Liver (tissue), 9 donors: ENCODE results near the gene MYOF. TPM values are rescaled to one million over a fixed set of nuclear protein-coding genes. Genes with fewer than 3 reads are reported as not detected.

ENCODE experiments used
- DNase-seq: peaks from one replicate; pipeline ENCODE4 v3.0.0-alpha.2; 2017; ENCODE audit warnings: low spot score
- H3K27ac ChIP-seq, 2 donors: one replicate each; pipeline ENCODE4 v1.7.0; 2013; ENCODE audit warnings: inconsistent platforms in 2 of 2, low read length in 2 of 2, control low read depth in 1 of 2, low read depth in 1 of 2, mild to moderate bottlenecking in 1 of 2
- H3K27me3 ChIP-seq, 4 donors: one replicate each; pipeline versions ENCODE4 v1.6.1 to v1.7.0; 2013; ENCODE audit warnings: low read length in 3 of 4, inconsistent platforms in 1 of 4, mild to moderate bottlenecking in 1 of 4, moderate library complexity in 1 of 4; ENCODE audit not compliant: control insufficient read depth in 4 of 4, insufficient read depth in 4 of 4
- H3K36me3 ChIP-seq, 4 donors: one replicate each; pipeline versions ENCODE4 v1.6.1 to v1.7.0; 2013; ENCODE audit warnings: low read length in 3 of 4, mild to moderate bottlenecking in 3 of 4, low read depth in 1 of 4, moderate library complexity in 1 of 4; ENCODE audit not compliant: control insufficient read depth in 4 of 4, insufficient read depth in 3 of 4
- H3K4me1 ChIP-seq, 4 donors: one replicate each; pipeline versions ENCODE4 v1.6.1 to v1.7.0; 2013; ENCODE audit warnings: low read length in 3 of 4, mild to moderate bottlenecking in 3 of 4, moderate library complexity in 1 of 4; ENCODE audit not compliant: control insufficient read depth in 4 of 4, insufficient read depth in 4 of 4
- H3K4me3 ChIP-seq, 3 donors: one replicate each; pipeline versions ENCODE4 v1.6.1 to v1.7.0; 2013; ENCODE audit warnings: low read length in 3 of 3, control low read depth in 1 of 3, low read depth in 1 of 3, mild to moderate bottlenecking in 1 of 3
- H3K9ac ChIP-seq, 2 donors: one replicate each; pipeline ENCODE4 v1.7.0; 2013; ENCODE audit warnings: low read length in 2 of 2, mild to moderate bottlenecking in 2 of 2, moderate library complexity in 2 of 2, control low read depth in 1 of 2, low read depth in 1 of 2
- H3K9me3 ChIP-seq, 4 donors: one replicate each; pipeline versions ENCODE4 v1.6.1 to v1.7.0; 2013; ENCODE audit warnings: low read length in 3 of 4; ENCODE audit not compliant: control insufficient read depth in 4 of 4
- EGR1 ChIP-seq, 2 donors: IDR thresholded peaks; 2 replicates each; pipeline ENCODE4 v1.6.1; 2016 to 2018; ENCODE audit warnings: antibody characterized with exemption in 2 of 2, low read depth in 2 of 2
- FOXA1 ChIP-seq: IDR thresholded peaks from 2 replicates; pipeline ENCODE4 v1.6.1; 2016; ENCODE audit warnings: antibody characterized with exemption
- FOXA2 ChIP-seq: IDR thresholded peaks from 2 replicates; pipeline ENCODE4 v1.6.1; 2016; ENCODE audit warnings: antibody characterized with exemption
- GABPA ChIP-seq, 2 donors: IDR thresholded peaks in 1 of 2; conservative IDR thresholded peaks in 1 of 2; 2 replicates each; pipeline ENCODE4 v1.6.1; 2016; ENCODE audit warnings: antibody characterized with exemption in 2 of 2, mild to moderate bottlenecking in 1 of 2, moderate library complexity in 1 of 2
- HNF4A ChIP-seq, 2 donors: conservative IDR thresholded peaks; 2 replicates each; pipeline ENCODE4 v1.6.1; 2016; ENCODE audit warnings: antibody characterized with exemption in 2 of 2, mild to moderate bottlenecking in 2 of 2
- HNF4G ChIP-seq: IDR thresholded peaks from 2 replicates; pipeline ENCODE4 v1.6.1; 2016; ENCODE audit warnings: antibody characterized with exemption
- RAD21 ChIP-seq, 2 donors: IDR thresholded peaks; 2 replicates each; pipeline ENCODE4 v1.6.1; 2016; ENCODE audit warnings: antibody characterized with exemption in 2 of 2, mild to moderate bottlenecking in 2 of 2
- SP1 ChIP-seq: IDR thresholded peaks from 2 replicates; pipeline ENCODE4 v1.6.1; 2018; ENCODE audit warnings: antibody characterized with exemption, mild to moderate bottlenecking
- TAF1 ChIP-seq: conservative IDR thresholded peaks from 2 replicates; pipeline ENCODE4 v1.6.1; 2016; ENCODE audit warnings: antibody characterized with exemption, mild to moderate bottlenecking
- YY1 ChIP-seq: IDR thresholded peaks from 2 replicates; pipeline ENCODE4 v1.6.1; 2016; ENCODE audit warnings: antibody characterized with exemption, mild to moderate bottlenecking
- ZBTB33 ChIP-seq: IDR thresholded peaks from 2 replicates; pipeline ENCODE4 v1.6.1; 2016; ENCODE audit warnings: antibody characterized with exemption
- WGBS: extraction: QIAGEN DNeasy Blood & Tissue Kit; methylation state at CpG from one replicate; pipeline ENCODE4 v1.1.7; 2013; 5-methylcytosine and 5-hydroxymethylcytosine counted together
- polyA plus RNA-seq, 2 donors: library from polyadenylated mRNA; stranded (reverse) in 1 of 2; unstranded in 1 of 2; fragments of 200-250 nt in 1 of 2; fragments of >200 nt in 1 of 2; fragmentation: Nextera tagmentation in 1 of 2; extraction: Ambion mirVana in 1 of 2; gene quantifications; one replicate each; pipeline versions ENCODE4 v1.2.1 to v1.2.3, GENCODE V29; 2013 to 2015
- total RNA-seq, 2 donors: library from RNA; depleted of rRNA; stranded (reverse); fragments of >200 nt; gene quantifications; one replicate each; pipeline ENCODE4 v1.2.3, GENCODE V29; 2014
- TF ChIP-seq, protein P1 (sequence below): IDR thresholded peaks from 2 replicates; pipeline ENCODE4 v1.6.1; 2016; ENCODE audit warnings: antibody characterized with exemption
- TF ChIP-seq, protein P2 (sequence below): IDR thresholded peaks from 2 replicates; pipeline ENCODE4 v1.6.1; 2016; ENCODE audit warnings: antibody characterized with exemption, mild to moderate bottlenecking
- TF ChIP-seq, protein P3 (sequence below): IDR thresholded peaks from 2 replicates; pipeline ENCODE4 v1.6.1; 2016; ENCODE audit warnings: antibody characterized with exemption
- TF ChIP-seq, protein P4 (sequence below): fragments of 150-350 bp; IDR thresholded peaks from 2 replicates; pipeline ENCODE4 v1.5.1; 2017; ENCODE audit warnings: improper control_type of control experiment, low read depth, low read length; ENCODE audit not compliant: missing input control
- donor health status: healthy.
- donor health status: healthy.
- donor health status: healthy.
- donor health status: healthy.
- donor health status: healthy.

Gene MYOF
- total and polyA plus RNA-seq, 4 donors, result 0.89 to 5.7 (median 3.2) TPM

DNA sequence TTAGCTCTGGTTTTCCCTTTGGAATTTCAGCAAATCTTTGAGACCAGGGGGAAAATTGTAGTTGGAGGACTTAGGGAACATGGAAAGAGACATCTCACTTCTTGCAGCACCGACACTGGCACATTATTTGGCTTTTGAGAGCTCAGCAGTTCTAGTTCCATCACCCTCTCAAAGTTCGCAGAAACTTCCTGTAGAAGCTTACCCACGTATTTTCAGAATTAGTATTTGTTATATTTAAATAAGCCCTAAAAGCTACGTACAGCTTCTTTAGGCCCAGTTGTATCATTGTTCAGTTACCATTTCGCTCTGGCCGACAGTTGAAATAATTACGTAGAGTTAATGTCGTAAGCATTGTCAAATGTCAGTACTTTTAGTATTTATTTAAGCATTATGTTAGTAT lies 27.7 kb upstream of the MYOF start:
- 95% methylated on average over 8 of the region's 8 CpGs for WGBS
- Histone ChIP-seq H3K27ac (no peak overlapping the region), H3K4me1 (no peaks in the 10 kb centered on the region), H3K4me3 (no peak overlapping the region), H3K27me3 (no peaks in the 10 kb centered on the region), H3K9ac (no peak overlapping the region), H3K36me3 (no peaks in the 10 kb centered on the region), H3K9me3 (no peaks in the 10 kb centered on the region)
- no peak for DNase-seq
- TF ChIP-seq SP1 (no peak), FOXA1 (no peak), GABPA (IDR thresholded peaks at IDR 0.05 in 1 of 2, conservative IDR thresholded peaks at IDR 0.05 in 1 of 2) (no peak), YY1 (no peak), ZBTB33 (no peak), FOXA2 (no peak), RAD21 (IDR thresholded peaks at IDR 0.05) (no peak), EGR1 (IDR thresholded peaks at IDR 0.05; ENCODE audit: low read depth in 2 of 2) (no peak), HNF4G (no peak), TAF1 (no peak), HNF4A (conservative IDR thresholded peaks at IDR 0.05) (no peak)
- TF ChIP-seq, protein P1, sequence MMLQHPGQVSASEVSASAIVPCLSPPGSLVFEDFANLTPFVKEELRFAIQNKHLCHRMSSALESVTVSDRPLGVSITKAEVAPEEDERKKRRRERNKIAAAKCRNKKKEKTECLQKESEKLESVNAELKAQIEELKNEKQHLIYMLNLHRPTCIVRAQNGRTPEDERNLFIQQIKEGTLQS, result no peak
- TF ChIP-seq, protein P2, sequence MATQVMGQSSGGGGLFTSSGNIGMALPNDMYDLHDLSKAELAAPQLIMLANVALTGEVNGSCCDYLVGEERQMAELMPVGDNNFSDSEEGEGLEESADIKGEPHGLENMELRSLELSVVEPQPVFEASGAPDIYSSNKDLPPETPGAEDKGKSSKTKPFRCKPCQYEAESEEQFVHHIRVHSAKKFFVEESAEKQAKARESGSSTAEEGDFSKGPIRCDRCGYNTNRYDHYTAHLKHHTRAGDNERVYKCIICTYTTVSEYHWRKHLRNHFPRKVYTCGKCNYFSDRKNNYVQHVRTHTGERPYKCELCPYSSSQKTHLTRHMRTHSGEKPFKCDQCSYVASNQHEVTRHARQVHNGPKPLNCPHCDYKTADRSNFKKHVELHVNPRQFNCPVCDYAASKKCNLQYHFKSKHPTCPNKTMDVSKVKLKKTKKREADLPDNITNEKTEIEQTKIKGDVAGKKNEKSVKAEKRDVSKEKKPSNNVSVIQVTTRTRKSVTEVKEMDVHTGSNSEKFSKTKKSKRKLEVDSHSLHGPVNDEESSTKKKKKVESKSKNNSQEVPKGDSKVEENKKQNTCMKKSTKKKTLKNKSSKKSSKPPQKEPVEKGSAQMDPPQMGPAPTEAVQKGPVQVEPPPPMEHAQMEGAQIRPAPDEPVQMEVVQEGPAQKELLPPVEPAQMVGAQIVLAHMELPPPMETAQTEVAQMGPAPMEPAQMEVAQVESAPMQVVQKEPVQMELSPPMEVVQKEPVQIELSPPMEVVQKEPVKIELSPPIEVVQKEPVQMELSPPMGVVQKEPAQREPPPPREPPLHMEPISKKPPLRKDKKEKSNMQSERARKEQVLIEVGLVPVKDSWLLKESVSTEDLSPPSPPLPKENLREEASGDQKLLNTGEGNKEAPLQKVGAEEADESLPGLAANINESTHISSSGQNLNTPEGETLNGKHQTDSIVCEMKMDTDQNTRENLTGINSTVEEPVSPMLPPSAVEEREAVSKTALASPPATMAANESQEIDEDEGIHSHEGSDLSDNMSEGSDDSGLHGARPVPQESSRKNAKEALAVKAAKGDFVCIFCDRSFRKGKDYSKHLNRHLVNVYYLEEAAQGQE, result no peak
- TF ChIP-seq, protein P3, sequence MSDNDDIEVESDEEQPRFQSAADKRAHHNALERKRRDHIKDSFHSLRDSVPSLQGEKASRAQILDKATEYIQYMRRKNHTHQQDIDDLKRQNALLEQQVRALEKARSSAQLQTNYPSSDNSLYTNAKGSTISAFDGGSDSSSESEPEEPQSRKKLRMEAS, result no peak
- TF ChIP-seq, protein P4, sequence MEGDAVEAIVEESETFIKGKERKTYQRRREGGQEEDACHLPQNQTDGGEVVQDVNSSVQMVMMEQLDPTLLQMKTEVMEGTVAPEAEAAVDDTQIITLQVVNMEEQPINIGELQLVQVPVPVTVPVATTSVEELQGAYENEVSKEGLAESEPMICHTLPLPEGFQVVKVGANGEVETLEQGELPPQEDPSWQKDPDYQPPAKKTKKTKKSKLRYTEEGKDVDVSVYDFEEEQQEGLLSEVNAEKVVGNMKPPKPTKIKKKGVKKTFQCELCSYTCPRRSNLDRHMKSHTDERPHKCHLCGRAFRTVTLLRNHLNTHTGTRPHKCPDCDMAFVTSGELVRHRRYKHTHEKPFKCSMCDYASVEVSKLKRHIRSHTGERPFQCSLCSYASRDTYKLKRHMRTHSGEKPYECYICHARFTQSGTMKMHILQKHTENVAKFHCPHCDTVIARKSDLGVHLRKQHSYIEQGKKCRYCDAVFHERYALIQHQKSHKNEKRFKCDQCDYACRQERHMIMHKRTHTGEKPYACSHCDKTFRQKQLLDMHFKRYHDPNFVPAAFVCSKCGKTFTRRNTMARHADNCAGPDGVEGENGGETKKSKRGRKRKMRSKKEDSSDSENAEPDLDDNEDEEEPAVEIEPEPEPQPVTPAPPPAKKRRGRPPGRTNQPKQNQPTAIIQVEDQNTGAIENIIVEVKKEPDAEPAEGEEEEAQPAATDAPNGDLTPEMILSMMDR, result no peak

DNA sequence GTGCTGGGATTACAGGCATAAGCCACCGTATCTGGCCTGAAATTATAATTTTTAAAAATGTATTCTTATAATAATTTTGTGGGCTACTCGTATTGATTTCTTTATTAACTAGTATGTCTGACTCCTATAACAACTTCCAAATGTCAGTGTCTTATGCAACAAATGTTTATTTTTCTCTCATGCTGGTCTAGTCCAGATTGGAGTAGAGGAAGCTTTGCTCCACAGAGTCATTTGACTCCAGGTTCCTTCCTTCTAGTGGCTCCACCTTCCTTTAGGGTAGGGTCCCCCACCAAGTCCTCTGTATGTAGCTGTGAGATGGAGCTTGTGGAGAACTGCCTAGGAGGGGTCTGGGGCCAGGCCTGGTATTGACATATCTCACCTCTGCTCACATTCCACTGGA lies 22.9 kb upstream of the MYOF start:
- Histone ChIP-seq H3K9ac (no peak overlapping the region), H3K4me1 (no peaks in the 10 kb centered on the region), H3K27me3 (no peaks in the 10 kb centered on the region), H3K4me3 (no peak overlapping the region), H3K36me3 (no peaks in the 10 kb centered on the region), H3K27ac (no peak overlapping the region), H3K9me3 (no peaks in the 10 kb centered on the region)
- DNase-seq, result no peak
- 60% methylated on average over 2 of the region's 2 CpGs for WGBS
- TF ChIP-seq FOXA1 (no peak), YY1 (no peak), HNF4G (no peak), SP1 (no peak), RAD21 (IDR thresholded peaks at IDR 0.05) (no peak), ZBTB33 (no peak)
- TF ChIP-seq, protein P3, result no peak
